Measurements from ENCODE around the gene COPS3. TPM values are rescaled to one million over a fixed set of nuclear protein-coding genes. Genes with fewer than 3 reads are reported as not detected.
"Not testable (repeated sequence)": the region's sequence is repeated elsewhere in the genome, so short reads cannot be mapped to it uniquely, and the experiment has no call there.

The COPS3 gene
- total and polyA plus RNA-seq, 2 donors = 56.6 to 105 TPM

DNA sequence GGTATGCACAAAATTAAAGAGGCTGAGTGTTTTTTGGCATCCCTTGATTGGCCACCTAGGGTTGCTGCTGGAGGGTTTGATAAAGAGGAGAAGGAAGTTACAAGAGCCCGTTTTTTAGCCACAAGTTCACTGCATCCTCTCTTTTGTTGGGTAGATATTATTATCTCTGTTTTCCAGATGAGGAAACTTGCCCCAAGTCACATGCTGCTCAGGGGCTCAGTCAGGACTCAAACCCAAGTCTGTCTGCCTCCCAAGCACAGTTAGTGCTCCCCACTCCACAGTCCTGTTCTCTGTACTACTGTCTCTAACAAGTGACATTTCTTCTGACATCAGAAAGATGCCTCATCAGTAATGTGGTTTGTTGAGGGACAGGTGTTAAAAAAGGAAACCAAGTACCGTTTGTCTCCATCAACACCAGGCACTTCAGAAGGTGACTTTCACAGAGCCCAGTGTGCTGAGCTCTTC lies 23.5 kb upstream of the COPS3 start:
- H3K27me3 ChIP-seq (ENCODE audit: control insufficient read depth in 2 of 2, insufficient read depth in 1 of 2, low read length in 1 of 2) = peaks cover 0 to 10% of the 10 kb centered on the region in 2 donors
- H3K4me1 ChIP-seq (ENCODE audit: control insufficient read depth in 2 of 2, insufficient read depth in 2 of 2, low read length in 2 of 2) = peaks cover 21 to 44% of the 10 kb centered on the region in 2 donors
- DNase-seq (ENCODE audit: low read depth in 6 of 9, low spot score in 9 of 9) = peak in 5 of 9 donors; percentile 41 to 83 (median 61)
- peak overlapping the region in 1 of 2 donors; percentile 38 for H3K4me3 ChIP-seq (ENCODE audit: low read length in 2 of 2)
- WGBS = 5% methylated on average over 2 of the region's 2 CpGs
- no peaks in the 10 kb centered on the region for H3K9me3 ChIP-seq (ENCODE audit: control insufficient read depth in 2 of 2, insufficient read depth in 1 of 2, low read length in 1 of 2)
- H3K36me3 ChIP-seq (ENCODE audit: control insufficient read depth in 2 of 2, insufficient read depth in 2 of 2, low read length in 1 of 2) = no peaks in the 10 kb centered on the region
- H3K27ac ChIP-seq (ENCODE audit: low read depth in 1 of 2, low read length in 1 of 2) = peak overlapping the region; percentile 85 to 88

DNA sequence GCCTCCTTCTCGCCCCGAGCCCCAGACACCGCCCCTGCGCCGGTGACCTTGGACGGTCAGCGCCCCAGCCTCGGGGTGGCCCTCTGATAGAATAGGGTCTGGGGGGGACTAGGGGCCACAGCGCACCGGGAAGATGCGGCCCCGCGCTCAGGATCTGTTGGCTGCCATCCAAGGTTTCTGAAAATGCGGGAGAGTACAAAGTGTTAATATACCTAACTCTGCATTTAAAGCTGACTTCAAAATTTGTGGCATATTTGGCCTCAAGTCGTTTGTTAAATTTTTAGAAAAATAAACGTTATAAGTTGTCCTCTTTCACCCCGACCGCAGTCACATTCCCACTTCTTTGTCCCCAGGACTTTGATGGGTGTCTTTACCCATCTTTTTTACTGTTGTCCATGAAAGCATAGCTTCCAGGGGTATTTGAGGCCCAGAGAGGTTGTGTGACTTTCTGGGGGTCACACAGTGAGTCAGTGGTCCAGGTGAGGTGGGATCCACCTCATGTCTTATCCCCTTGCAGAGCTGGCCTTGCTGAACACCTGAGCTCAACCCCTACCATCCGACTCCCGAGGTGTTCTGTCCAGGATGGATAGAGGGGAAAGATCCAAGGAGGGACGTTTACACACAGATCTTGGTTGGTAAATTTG lies 22.9 kb upstream of the COPS3 start:
- peak in 1 of 9 donors; percentile 26 for DNase-seq (ENCODE audit: low read depth in 6 of 9, low spot score in 9 of 9)
- Histone ChIP-seq H3K27me3 (ENCODE audit: control insufficient read depth in 2 of 2, insufficient read depth in 1 of 2, low read length in 1 of 2) (peaks cover 0 to 10% of the 10 kb centered on the region in 2 donors), H3K4me3 (ENCODE audit: low read length in 2 of 2) (peak overlapping the region; percentile 38 to 85), H3K27ac (ENCODE audit: low read depth in 1 of 2, low read length in 1 of 2) (peak overlapping the region; percentile 69 to 85), H3K9me3 (ENCODE audit: control insufficient read depth in 2 of 2, insufficient read depth in 1 of 2, low read length in 1 of 2) (no peaks in the 10 kb centered on the region), H3K36me3 (ENCODE audit: control insufficient read depth in 2 of 2, insufficient read depth in 2 of 2, low read length in 1 of 2) (no peaks in the 10 kb centered on the region), H3K4me1 (ENCODE audit: control insufficient read depth in 2 of 2, insufficient read depth in 2 of 2, low read length in 2 of 2) (peaks cover 21 to 44% of the 10 kb centered on the region in 2 donors)
- WGBS = 7% methylated on average over 21 of the region's 21 CpGs

DNA sequence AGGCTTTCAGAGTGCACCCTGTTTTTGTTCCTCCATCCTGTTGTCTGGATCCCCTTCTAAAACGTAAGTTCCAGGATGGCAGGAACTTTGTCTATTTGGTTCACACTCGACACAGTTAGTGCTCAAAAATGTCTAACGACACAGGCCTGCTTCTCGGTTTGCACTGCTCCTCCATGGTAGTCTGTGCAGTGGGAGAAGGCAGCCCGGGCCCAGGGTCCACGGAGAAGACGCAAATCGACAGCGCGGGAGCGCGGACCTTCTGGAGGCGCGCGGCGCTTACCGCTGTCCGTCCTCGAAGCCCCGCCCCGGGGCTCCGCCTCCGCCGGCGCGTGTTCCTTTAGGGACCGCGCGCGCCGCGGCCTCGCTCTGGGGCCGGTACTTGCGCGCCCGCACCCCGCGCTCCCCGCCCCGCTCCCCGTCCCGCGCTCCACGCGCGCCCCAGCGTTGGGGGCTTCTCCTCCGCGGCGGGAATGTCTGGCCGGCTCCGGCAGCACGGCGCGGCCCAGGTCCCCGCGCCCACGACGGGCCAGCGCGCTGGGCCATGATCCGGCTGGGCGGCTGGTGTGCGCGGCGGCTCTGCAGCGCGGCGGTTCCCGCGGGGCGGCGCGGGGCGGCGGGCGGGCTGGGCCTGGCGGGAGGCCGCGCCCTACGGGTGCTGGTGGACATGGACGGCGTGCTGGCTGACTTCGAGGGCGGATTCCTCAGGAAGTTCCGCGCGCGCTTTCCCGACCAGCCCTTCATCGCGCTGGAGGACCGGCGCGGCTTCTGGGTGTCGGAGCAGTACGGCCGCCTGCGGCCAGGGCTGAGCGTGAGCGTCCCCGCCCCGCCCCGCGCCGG lies 22.2 kb upstream of the COPS3 start, which contains the start of gene NT5M:
Gene NT5M, plus strand, starts transcription at position 364 of the 837 bp plus-strand sequence. Its CDS starts 178 bp downstream, at position 542.
- DNase-seq (ENCODE audit: low read depth in 6 of 9, low spot score in 9 of 9) = peak in 6 of 9 donors; percentile 55 to 82 (median 73)
- WGBS = under 1% methylated on average over 107 of the region's 107 CpGs
- Histone ChIP-seq H3K27me3 (ENCODE audit: control insufficient read depth in 2 of 2, insufficient read depth in 1 of 2, low read length in 1 of 2) (peaks cover 0 to 10% of the 10 kb centered on the region in 2 donors), H3K36me3 (ENCODE audit: control insufficient read depth in 2 of 2, insufficient read depth in 2 of 2, low read length in 1 of 2) (no peaks in the 10 kb centered on the region), H3K4me1 (ENCODE audit: control insufficient read depth in 2 of 2, insufficient read depth in 2 of 2, low read length in 2 of 2) (peaks cover 21 to 44% of the 10 kb centered on the region in 2 donors), H3K4me3 (ENCODE audit: low read length in 2 of 2) (peak within 1 kb of the TSS; percentile 55 to 85), H3K27ac (ENCODE audit: low read depth in 1 of 2, low read length in 1 of 2) (peak within 1 kb of the TSS; percentile 69 to 85), H3K9me3 (ENCODE audit: control insufficient read depth in 2 of 2, insufficient read depth in 1 of 2, low read length in 1 of 2) (no peaks in the 10 kb centered on the region)

DNA sequence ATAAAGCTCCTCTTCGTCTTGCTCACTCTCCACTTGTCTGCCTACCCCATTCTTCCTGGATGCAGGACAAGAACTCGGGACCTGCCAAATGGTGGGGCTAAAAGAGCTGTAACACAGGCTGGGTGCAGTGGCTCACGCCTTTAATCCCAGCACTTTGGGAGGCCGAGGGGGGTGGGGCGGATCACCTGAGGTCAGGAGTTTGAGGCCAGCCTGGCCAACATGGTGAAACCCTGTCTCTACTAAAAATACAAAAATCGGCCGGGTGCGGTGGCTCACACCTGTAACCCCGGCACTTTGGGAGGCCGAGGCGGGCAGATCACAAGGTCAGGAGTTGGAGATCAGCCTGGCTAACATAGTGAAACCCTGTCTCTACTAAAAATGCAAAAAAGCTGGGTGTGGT lies 20.6 kb upstream of the COPS3 start:
- H3K27ac ChIP-seq (ENCODE audit: low read depth in 1 of 2, low read length in 1 of 2); H3K36me3 ChIP-seq (ENCODE audit: control insufficient read depth in 2 of 2, insufficient read depth in 2 of 2, low read length in 1 of 2); H3K9me3 ChIP-seq (ENCODE audit: control insufficient read depth in 2 of 2, insufficient read depth in 1 of 2, low read length in 1 of 2); DNase-seq (ENCODE audit: low read depth in 6 of 9, low spot score in 9 of 9); H3K4me3 ChIP-seq (ENCODE audit: low read length in 2 of 2): not testable (repeated sequence)
- peaks cover 0 to 10% of the 10 kb centered on the region in 2 donors for H3K27me3 ChIP-seq (ENCODE audit: control insufficient read depth in 2 of 2, insufficient read depth in 1 of 2, low read length in 1 of 2)
- peaks cover 21 to 44% of the 10 kb centered on the region in 2 donors for H3K4me1 ChIP-seq (ENCODE audit: control insufficient read depth in 2 of 2, insufficient read depth in 2 of 2, low read length in 2 of 2)
- 98% methylated on average over 11 of the region's 11 CpGs for WGBS

DNA sequence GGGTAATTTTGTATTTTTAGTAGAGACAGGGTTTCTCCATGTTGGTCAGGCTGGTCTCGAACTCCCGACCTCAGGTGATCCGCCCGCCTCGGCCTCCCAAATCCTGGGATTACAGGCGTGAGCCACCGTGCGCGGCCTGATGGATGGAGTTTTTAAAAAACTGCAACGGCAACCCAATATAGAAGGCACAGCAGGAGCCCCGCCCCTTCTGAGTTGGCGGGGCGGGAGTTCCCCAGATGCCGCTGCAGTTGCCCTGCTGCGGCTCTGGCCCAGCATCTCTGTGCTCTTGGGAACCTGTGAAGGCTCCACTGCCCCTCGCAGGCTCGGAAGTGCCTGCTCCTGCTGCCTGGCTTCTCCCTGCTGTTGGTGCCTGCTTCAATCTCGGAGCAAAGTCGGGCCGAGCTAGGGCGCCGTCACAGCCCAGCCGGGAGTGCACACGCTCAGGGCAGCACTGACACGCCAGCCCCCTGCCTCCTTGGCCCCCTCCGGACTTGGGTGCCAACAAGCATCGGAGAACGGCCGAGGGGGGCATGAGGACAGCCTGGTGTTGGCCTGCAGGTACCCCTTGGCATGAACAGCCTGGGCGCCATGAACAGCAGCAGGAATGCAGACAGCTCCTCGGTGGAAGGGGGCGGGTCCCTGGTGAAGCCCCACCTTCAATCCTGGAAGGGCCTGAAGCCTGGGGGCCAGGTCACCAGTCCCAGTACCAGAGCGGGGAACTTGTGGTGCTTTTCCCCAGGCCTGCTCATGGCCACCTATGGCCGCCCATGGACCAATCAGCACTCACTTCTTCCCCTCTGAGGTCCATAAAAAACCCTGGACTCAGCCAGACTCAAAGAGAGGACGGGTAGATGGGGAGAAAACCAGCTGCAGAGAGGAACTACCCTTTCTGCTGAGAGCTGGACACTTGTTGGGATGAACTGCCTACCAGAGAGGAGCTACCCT lies 19.9 kb upstream of the COPS3 start:
- WGBS = 18% methylated on average over 35 of the region's 35 CpGs
- H3K4me3 ChIP-seq (ENCODE audit: low read length in 2 of 2) = peak overlapping the region; percentile 12 to 29

DNA sequence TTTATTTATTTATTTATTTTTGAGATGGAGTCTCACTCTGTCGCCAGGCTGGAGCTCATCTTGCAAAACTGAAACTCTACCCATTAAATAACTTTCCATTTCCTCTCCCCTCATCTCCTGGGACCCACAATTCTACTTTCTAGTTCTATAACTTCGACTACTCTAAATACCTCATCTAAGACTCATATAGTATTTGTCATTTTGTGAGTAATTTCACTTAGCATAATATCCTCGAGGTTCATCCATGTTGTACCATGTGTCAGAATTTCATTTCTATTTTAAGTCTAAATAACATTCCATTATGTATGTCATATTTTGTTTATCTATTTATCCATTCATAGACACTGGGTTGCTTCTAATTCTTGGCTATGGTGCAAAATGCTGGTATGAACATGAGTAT lies 17.1 kb upstream of the COPS3 start:
- DNase-seq (ENCODE audit: low read depth in 6 of 9, low spot score in 9 of 9) = no peak
- no peak overlapping the region for H3K27ac ChIP-seq (ENCODE audit: low read depth in 1 of 2, low read length in 1 of 2)
- H3K27me3 ChIP-seq (ENCODE audit: control insufficient read depth in 2 of 2, insufficient read depth in 1 of 2, low read length in 1 of 2) = peaks cover 0 to 10% of the 10 kb centered on the region in 2 donors
- no peaks in the 10 kb centered on the region for H3K9me3 ChIP-seq (ENCODE audit: control insufficient read depth in 2 of 2, insufficient read depth in 1 of 2, low read length in 1 of 2)
- H3K4me3 ChIP-seq (ENCODE audit: low read length in 2 of 2) = no peak overlapping the region
- H3K4me1 ChIP-seq (ENCODE audit: control insufficient read depth in 2 of 2, insufficient read depth in 2 of 2, low read length in 2 of 2) = peaks cover 3 to 16% of the 10 kb centered on the region in 2 donors
- no peaks in the 10 kb centered on the region for H3K36me3 ChIP-seq (ENCODE audit: control insufficient read depth in 2 of 2, insufficient read depth in 2 of 2, low read length in 1 of 2)
- 81% methylated on average over 3 of the region's 3 CpGs for WGBS

More for the DNA sequence above, 19.9 kb upstream of the COPS3 start:
- peaks cover 0 to 10% of the 10 kb centered on the region in 2 donors for H3K27me3 ChIP-seq (ENCODE audit: control insufficient read depth in 2 of 2, insufficient read depth in 1 of 2, low read length in 1 of 2)
- no peaks in the 10 kb centered on the region for H3K9me3 ChIP-seq (ENCODE audit: control insufficient read depth in 2 of 2, insufficient read depth in 1 of 2, low read length in 1 of 2)
- DNase-seq (ENCODE audit: low read depth in 6 of 9, low spot score in 9 of 9) = peak in 4 of 9 donors; percentile 26 to 63 (median 46)
- H3K4me1 ChIP-seq (ENCODE audit: control insufficient read depth in 2 of 2, insufficient read depth in 2 of 2, low read length in 2 of 2) = peaks cover 18 to 38% of the 10 kb centered on the region in 2 donors
- H3K36me3 ChIP-seq (ENCODE audit: control insufficient read depth in 2 of 2, insufficient read depth in 2 of 2, low read length in 1 of 2) = no peaks in the 10 kb centered on the region
- H3K27ac ChIP-seq (ENCODE audit: low read depth in 1 of 2, low read length in 1 of 2) = no peak overlapping the region

DNA sequence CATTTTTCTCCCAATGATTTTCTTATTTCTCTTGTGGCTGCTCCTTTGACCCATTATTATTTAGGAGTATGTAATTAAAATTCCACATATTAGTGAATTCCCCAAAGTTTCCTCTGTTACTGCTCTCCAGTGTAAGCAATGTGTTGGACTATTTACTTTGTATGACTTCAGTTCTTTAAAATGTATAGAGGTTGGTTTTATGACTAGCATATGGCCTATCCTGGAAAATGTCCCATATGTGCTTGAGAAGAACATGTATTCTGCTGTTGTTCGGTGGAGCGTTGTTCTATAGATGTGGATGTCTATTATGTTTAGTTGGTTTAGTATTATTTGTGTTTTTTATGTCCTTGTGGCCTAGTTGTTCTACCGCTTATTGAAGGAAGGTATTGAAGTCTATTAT lies 16.2 kb upstream of the COPS3 start:
- Histone ChIP-seq H3K36me3 (ENCODE audit: control insufficient read depth in 2 of 2, insufficient read depth in 2 of 2, low read length in 1 of 2) (no peaks in the 10 kb centered on the region), H3K27ac (ENCODE audit: low read depth in 1 of 2, low read length in 1 of 2) (no peak overlapping the region), H3K4me1 (ENCODE audit: control insufficient read depth in 2 of 2, insufficient read depth in 2 of 2, low read length in 2 of 2) (peaks cover 3 to 9% of the 10 kb centered on the region in 2 donors)

DNA sequence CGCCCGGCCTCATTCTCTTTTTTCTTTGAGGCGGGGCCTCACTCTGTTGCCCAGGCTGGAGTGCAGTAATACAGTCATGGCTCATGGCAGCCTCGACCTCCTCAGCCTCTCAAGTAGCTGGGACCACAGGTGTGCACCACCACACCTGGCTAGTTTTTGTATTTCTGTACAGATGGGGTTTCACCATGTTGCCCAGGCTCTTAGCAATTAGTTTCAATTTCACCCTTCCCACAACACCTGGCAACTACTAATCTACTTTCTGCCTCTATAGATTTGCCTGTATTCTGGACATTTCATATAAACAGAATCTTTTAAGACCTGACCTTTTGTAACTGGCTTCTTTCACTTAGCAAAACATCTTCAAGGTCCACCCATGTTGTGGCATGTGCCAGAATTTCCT lies 14.1 kb upstream of the COPS3 start:
- no peaks in the 10 kb centered on the region for H3K27me3 ChIP-seq (ENCODE audit: control insufficient read depth in 2 of 2, insufficient read depth in 1 of 2, low read length in 1 of 2)
- no peaks in the 10 kb centered on the region for H3K4me1 ChIP-seq (ENCODE audit: control insufficient read depth in 2 of 2, insufficient read depth in 2 of 2, low read length in 2 of 2)
- WGBS = 95% methylated on average over 4 of the region's 4 CpGs
- no peaks in the 10 kb centered on the region for H3K9me3 ChIP-seq (ENCODE audit: control insufficient read depth in 2 of 2, insufficient read depth in 1 of 2, low read length in 1 of 2)
- no peak for DNase-seq (ENCODE audit: low read depth in 6 of 9, low spot score in 9 of 9)
- H3K27ac ChIP-seq (ENCODE audit: low read depth in 1 of 2, low read length in 1 of 2) = no peak overlapping the region
- H3K4me3 ChIP-seq (ENCODE audit: low read length in 2 of 2) = no peak overlapping the region
- H3K36me3 ChIP-seq (ENCODE audit: control insufficient read depth in 2 of 2, insufficient read depth in 2 of 2, low read length in 1 of 2) = no peaks in the 10 kb centered on the region

More for the DNA sequence above, 16.2 kb upstream of the COPS3 start:
- H3K27me3 ChIP-seq (ENCODE audit: control insufficient read depth in 2 of 2, insufficient read depth in 1 of 2, low read length in 1 of 2) = peaks cover 0 to 10% of the 10 kb centered on the region in 2 donors
- 96% methylated on average over 3 of the region's 3 CpGs for WGBS
- H3K9me3 ChIP-seq (ENCODE audit: control insufficient read depth in 2 of 2, insufficient read depth in 1 of 2, low read length in 1 of 2) = no peaks in the 10 kb centered on the region
- no peak overlapping the region for H3K4me3 ChIP-seq (ENCODE audit: low read length in 2 of 2)
- DNase-seq (ENCODE audit: low read depth in 6 of 9, low spot score in 9 of 9) = no peak
